KOPT-K1 (cell line): ENCODE measurements around the gene TDRD7.
"Not testable (repeated sequence)": the region's sequence is repeated elsewhere in the genome, so short reads cannot be mapped to it uniquely, and the experiment has no call there.

Experiments used
- H3K27ac ChIP-seq: fragments of 200-600 bp; sonication (generic); 2 replicates; pipeline ENCODE4 v1.5.1; 2016; ENCODE audit warnings: antibody characterized with exemption, mild to moderate bottlenecking, low read depth, low read length; ENCODE audit not compliant: poor library complexity, severe bottlenecking
- H3K36me3 ChIP-seq: fragments of 200-600 bp; sonication (generic); 2 replicates; pipeline ENCODE4 v1.5.1; 2017; ENCODE audit warnings: antibody characterized with exemption, mild to moderate bottlenecking, low read length, moderate library complexity; ENCODE audit not compliant: insufficient read depth
- H3K9me3 ChIP-seq: fragments of 200-600 bp; sonication (generic); 2 replicates; pipeline ENCODE4 v1.5.1; 2017; ENCODE audit warnings: antibody characterized with exemption, low read length, mild to moderate bottlenecking; ENCODE audit not compliant: insufficient read depth, poor library complexity, severe bottlenecking

TDRD7 gene

GRCh38 chr9:97430316-97431043, 18.6 kb downstream of the TDRD7 start:
- no peaks in the 10 kb centered on the region for H3K36me3 ChIP-seq

GRCh38 chr9:97431044-97431441, 19.1 kb downstream of the TDRD7 start:
- Histone ChIP-seq H3K36me3 (no peaks in the 10 kb centered on the region), H3K27ac (no peak overlapping the region)

More at GRCh38 chr9:97430316-97431043, 18.6 kb downstream of the TDRD7 start:
- no peak overlapping the region for H3K27ac ChIP-seq
- no peaks in the 10 kb centered on the region for H3K9me3 ChIP-seq

DNA sequence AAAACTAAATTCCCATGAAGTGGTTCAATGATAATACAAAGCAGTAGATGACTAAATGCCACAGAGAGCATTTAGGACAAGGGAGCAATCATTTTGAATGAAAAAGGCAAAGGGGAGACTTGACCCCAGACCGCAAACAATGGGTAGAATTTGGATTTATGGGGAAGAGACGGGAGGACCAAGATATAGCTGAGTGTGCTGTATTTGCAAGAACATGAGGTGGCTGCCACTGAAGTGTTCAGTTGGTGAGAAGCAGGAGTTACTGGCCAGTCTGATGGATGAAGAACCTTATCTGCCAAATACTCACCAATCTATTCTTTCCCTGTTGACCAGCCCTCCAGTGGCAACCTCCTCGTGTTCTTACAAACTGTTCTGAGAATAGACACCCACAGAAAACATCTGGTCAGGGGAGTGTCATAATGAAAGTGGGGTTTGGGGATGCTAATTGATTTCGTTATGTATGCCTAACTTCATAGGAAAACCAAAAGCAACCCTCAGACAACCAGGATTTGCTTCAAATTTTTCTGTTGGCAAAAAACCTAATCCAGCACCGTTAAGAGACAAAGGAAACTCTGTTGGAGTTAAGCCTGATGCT, 19.8 kb downstream of the TDRD7 start:
- no peaks in the 10 kb centered on the region for H3K36me3 ChIP-seq
- H3K27ac ChIP-seq: no peak overlapping the region
- H3K9me3 ChIP-seq: no peaks in the 10 kb centered on the region

More at GRCh38 chr9:97431044-97431441, 19.1 kb downstream of the TDRD7 start:
- H3K9me3 ChIP-seq: no peaks in the 10 kb centered on the region

DNA sequence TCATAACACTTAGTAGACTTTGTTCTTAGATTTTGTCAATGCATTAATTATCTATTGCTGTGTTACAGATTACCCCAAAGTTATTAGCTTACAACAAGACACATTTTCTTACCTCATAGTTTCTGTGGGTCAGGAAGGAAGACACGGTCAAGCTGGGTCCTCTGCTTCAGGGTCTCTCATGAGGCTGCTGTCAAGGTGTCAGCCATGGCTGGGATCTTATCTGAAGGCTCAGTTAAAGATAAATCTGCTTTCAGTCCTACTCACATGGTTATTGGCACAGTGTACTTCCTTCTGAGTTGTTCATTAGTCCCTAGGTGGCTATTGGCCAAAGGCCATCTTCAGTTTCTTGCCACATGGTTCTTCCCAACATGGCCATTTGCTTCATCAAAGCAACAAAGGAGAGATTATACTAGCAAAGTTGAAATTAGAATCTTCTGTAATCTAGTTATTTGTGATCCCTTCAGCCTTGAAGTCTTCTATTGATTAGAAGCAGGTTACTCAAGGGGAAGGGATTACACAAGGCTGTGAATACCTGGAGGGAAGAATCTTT, 25.2 kb downstream of the TDRD7 start:
- H3K36me3 ChIP-seq: no peaks in the 10 kb centered on the region
- H3K27ac ChIP-seq: no peak overlapping the region
- H3K9me3 ChIP-seq: no peaks in the 10 kb centered on the region

GRCh38 chr9:97438257-97438656, 26.4 kb downstream of the TDRD7 start:
- H3K9me3 ChIP-seq: no peaks in the 10 kb centered on the region
- no peak overlapping the region for H3K27ac ChIP-seq
- no peaks in the 10 kb centered on the region for H3K36me3 ChIP-seq

GRCh38 chr9:97438666-97439065, 26.8 kb downstream of the TDRD7 start:
- no peaks in the 10 kb centered on the region for H3K9me3 ChIP-seq
- no peak overlapping the region for H3K27ac ChIP-seq
- no peaks in the 10 kb centered on the region for H3K36me3 ChIP-seq

GRCh38 chr9:97440160-97440559, 28.3 kb downstream of the TDRD7 start:
- H3K36me3 ChIP-seq: no peaks in the 10 kb centered on the region
- no peak overlapping the region for H3K27ac ChIP-seq
- no peaks in the 10 kb centered on the region for H3K9me3 ChIP-seq

GRCh38 chr9:97441729-97442128, 29.8 kb downstream of the TDRD7 start:
- Histone ChIP-seq H3K36me3 (no peaks in the 10 kb centered on the region), H3K9me3 (no peaks in the 10 kb centered on the region), H3K27ac (no peak overlapping the region)

DNA sequence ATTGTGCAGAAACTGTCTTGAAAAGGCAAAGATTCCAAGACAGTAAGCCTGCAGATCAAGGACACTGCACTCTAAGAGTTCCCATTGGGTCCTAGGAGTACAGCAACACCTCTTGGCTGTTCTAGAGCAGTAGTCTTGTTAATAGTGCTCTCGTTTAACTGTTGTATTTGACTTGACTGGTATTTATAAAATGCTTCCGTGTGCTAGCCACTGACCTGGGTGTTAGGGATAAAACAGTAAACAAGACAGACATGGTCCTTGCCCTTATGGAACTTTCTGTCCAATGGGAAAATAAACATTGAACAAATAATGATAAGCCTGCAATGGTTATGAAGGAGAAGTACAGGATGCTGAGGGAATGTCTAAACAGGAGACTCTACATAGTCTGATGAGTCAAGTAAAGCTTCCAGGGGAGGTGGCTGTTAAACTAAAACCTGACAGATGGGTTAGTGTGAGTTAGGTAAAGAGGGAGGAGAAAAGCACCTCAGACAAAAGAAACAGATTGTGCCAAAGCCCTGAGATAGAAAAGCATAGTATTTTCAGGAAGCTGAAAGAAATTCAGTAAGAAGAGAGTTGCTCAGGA, 33.3 kb downstream of the TDRD7 start:
- Histone ChIP-seq H3K9me3 (no peaks in the 10 kb centered on the region), H3K36me3 (no peaks in the 10 kb centered on the region), H3K27ac (no peak overlapping the region)

DNA sequence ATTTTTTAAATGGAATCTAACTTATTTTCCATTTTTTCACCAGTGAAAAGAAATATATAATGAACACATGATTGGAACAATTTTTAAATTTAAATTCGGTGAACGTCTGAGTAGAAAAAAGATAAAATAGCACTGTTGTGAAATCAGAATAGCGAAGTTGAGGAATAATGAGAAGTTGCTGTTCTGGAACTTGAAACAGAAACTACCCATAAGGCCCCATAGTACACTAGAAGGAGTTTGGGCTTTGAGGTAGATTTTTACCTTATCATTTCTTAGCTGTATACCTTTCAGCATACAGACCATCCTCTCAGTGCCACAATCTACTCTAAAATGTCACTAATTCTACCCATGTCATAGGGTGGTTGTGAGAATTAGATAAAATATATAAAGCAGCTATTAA, 35.1 kb downstream of the TDRD7 start:
- H3K27ac ChIP-seq: no peak overlapping the region
- no peaks in the 10 kb centered on the region for H3K9me3 ChIP-seq
- H3K36me3 ChIP-seq: no peaks in the 10 kb centered on the region

DNA sequence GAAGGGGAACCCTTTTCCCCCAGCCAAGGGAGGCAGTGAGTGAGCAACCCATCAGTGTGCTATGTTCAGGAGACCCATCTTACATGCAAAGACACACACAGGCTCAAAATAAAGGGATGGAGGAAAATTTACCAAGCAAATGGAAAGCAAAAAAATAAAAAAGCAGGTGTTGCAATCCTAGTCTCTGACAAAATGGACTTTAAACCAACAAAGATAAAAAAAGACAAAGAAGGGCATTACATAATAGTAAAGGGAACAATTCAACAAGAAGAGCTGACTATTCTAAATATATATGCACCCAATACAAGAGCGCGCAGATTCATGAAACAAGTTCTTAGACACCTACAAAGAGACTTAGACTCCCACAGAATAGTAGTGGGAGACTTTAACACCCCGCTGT, 41.7 kb downstream of the TDRD7 start:
- not testable (repeated sequence) for H3K9me3 ChIP-seq, H3K27ac ChIP-seq, H3K36me3 ChIP-seq

GRCh38 chr9:97456841-97457240, 44.9 kb downstream of the TDRD7 start:
- not testable (repeated sequence) for H3K9me3 ChIP-seq

DNA sequence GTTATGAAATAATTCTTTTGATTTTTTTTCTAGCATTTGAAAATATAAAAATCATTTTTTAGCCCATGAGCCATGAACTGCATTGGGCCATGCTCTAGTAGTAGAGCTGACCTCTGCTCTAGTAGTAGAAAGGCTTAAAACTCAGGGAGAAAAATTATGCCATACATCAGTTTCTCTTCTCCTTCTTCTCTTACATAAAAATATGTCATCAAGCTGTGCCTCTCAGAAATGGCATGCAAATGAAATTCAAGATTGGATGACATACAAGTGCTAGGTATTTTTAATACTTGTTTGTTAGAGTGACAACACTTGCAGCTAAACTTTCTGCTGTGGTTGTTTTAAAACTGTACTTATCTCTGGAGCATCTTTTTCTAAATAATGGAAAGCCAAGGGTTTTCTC, 47.4 kb downstream of the TDRD7 start:
- H3K27ac ChIP-seq: no peak overlapping the region

More at GRCh38 chr9:97456841-97457240, 44.9 kb downstream of the TDRD7 start:
- H3K27ac ChIP-seq, H3K36me3 ChIP-seq: not testable (repeated sequence)

DNA sequence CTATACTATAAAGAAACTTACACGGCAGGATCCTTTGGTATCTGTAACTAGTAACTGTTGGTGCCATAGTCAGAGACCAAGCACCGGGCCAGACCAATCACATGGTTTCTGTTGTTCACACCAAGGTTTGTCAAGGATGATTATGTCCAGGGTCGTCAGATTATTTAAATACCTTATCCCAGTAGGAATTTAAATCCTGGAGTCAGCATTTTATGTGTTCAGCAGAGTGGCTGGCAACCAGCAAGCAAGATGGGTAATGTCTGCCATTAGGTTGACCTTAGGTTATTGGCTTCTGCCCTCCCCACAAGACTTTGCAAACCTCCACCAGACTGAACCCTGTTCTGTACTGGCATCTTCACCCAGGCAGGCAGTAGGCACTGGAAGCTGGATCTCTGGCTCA, 50.3 kb downstream of the TDRD7 start:
- Histone ChIP-seq H3K9me3 (no peaks in the 10 kb centered on the region), H3K36me3 (no peaks in the 10 kb centered on the region), H3K27ac (no peak overlapping the region)

More for the DNA sequence above, 47.4 kb downstream of the TDRD7 start:
- Histone ChIP-seq H3K36me3 (no peaks in the 10 kb centered on the region), H3K9me3 (peaks cover 4% of the 10 kb centered on the region)

GRCh38 chr9:97462914-97463313, 51.0 kb downstream of the TDRD7 start:
- Histone ChIP-seq H3K36me3 (no peaks in the 10 kb centered on the region), H3K9me3 (no peaks in the 10 kb centered on the region), H3K27ac (no peak overlapping the region)
